PFSK-1 (cell line): Measurements from ENCODE around the gene MIXL1.

Source experiments
- FOXP2 ChIP-seq: optimal IDR thresholded peaks from 2 replicates; pipeline ENCODE3; 2011; ENCODE audit warnings: borderline replicate concordance, control low read depth, inconsistent platforms; ENCODE audit not compliant: insufficient read depth; ENCODE audit errors: extremely low read length, extremely low read depth
- POLR2AphosphoS5 ChIP-seq: IDR thresholded peaks from 2 replicates; pipeline ENCODE4 v1.6.1; 2012; ENCODE audit warnings: low read depth, mild to moderate bottlenecking, control low read depth, low read length, moderate library complexity
- SIN3A ChIP-seq: IDR thresholded peaks from 2 replicates; pipeline ENCODE4 v1.6.1; 2012; ENCODE audit warnings: mild to moderate bottlenecking, low read length, moderate library complexity, borderline replicate concordance; ENCODE audit not compliant: insufficient read depth
- TAF1 ChIP-seq: IDR thresholded peaks from 2 replicates; pipeline ENCODE4 v1.6.1; 2012; ENCODE audit warnings: low read length, control low read depth, borderline replicate concordance; ENCODE audit not compliant: insufficient read depth
- TF ChIP-seq, protein P1 (sequence below), 2 experiments: IDR thresholded peaks; 2 replicates each; pipeline versions ENCODE4 v1.6.1 to v1.8.0; 2011 to 2012; ENCODE audit warnings: low read depth in 2 of 2, low read length in 2 of 2, control low read depth in 1 of 2, inconsistent platforms in 1 of 2, mild to moderate bottlenecking in 1 of 2, moderate library complexity in 1 of 2; ENCODE audit not compliant: insufficient read depth in 1 of 2

Gene MIXL1

DNA sequence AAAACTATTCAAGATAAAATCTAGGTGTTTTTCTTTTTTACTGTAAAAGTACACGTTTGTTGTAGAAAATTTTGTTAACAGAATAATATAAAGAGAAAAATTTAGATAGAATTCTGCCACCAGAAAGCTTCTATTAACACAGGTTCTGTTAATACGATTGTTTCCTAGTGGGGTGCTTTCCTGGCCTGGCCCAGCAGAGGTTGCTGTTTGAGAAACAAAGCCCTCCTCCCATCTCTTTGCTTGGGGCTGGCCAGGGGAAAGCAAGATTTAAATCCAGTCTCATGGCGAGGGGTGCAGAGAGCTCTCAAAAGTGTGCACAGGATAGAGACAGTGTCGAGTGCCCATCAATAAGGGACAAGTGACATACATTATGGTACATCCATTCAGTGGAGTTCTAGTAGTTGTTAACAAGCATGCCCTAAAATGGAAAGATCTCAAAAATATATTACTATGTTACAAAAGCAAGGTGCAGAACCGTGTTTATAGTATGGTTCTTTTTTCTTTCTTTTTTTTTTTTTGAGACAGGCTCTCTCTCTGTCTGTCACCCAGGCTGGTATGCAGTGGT is 22.4 kb upstream of the MIXL1 start:
- no peak for TF ChIP-seq SIN3A
- TF ChIP-seq FOXP2, result no peak
- no peak for TF ChIP-seq TAF1
- TF ChIP-seq POLR2AphosphoS5, result no peak

DNA sequence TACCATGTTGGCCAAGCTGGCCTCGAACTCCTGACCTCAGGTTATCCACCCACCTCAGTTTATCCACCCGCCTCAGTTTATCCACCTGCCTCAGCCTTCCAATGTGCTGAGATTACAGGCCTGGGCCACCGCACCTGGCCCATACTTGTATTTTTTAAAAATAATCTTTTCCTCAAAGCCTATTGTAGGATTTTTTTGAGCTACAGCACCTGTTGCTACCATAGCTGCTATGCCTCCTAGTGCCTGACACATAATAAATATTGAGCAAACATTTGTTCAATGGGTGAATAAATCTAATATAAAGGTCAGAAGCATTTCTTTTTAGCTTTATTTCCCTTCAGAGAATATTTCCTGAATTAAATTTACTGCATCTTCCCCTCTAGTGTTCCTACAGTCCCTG is 21.2 kb upstream of the MIXL1 start:
- TF ChIP-seq, protein P1, sequence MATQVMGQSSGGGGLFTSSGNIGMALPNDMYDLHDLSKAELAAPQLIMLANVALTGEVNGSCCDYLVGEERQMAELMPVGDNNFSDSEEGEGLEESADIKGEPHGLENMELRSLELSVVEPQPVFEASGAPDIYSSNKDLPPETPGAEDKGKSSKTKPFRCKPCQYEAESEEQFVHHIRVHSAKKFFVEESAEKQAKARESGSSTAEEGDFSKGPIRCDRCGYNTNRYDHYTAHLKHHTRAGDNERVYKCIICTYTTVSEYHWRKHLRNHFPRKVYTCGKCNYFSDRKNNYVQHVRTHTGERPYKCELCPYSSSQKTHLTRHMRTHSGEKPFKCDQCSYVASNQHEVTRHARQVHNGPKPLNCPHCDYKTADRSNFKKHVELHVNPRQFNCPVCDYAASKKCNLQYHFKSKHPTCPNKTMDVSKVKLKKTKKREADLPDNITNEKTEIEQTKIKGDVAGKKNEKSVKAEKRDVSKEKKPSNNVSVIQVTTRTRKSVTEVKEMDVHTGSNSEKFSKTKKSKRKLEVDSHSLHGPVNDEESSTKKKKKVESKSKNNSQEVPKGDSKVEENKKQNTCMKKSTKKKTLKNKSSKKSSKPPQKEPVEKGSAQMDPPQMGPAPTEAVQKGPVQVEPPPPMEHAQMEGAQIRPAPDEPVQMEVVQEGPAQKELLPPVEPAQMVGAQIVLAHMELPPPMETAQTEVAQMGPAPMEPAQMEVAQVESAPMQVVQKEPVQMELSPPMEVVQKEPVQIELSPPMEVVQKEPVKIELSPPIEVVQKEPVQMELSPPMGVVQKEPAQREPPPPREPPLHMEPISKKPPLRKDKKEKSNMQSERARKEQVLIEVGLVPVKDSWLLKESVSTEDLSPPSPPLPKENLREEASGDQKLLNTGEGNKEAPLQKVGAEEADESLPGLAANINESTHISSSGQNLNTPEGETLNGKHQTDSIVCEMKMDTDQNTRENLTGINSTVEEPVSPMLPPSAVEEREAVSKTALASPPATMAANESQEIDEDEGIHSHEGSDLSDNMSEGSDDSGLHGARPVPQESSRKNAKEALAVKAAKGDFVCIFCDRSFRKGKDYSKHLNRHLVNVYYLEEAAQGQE (IDR thresholded peaks at IDR 0.05; ENCODE audit: insufficient read depth in 1 of 2, low read depth in 2 of 2, low read length in 2 of 2), result no peak
- TF ChIP-seq FOXP2 (no peak), TAF1 (no peak), POLR2AphosphoS5 (no peak), SIN3A (no peak)

DNA sequence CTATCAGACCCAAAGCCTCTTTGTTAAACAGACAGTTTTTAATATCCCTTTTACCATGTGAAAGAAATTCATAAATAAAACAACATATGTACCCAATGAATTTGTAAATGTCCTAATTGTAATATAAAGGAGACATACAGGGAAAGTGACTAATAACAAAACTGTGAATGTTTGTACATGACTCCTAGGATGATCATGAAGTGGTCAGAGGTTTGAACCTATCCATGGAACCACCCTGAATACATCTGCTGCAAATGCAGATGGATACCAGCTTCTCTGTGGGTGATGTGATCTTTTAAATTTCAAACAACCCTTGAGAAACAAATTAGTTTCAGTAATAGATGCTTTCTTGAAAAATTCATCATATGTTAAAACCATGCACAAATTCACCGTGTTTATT is 20.2 kb upstream of the MIXL1 start:
- TF ChIP-seq SIN3A (no peak), FOXP2 (no peak), POLR2AphosphoS5 (no peak), TAF1 (no peak)
- TF ChIP-seq, protein P1 (IDR thresholded peaks at IDR 0.05; ENCODE audit: insufficient read depth in 1 of 2, low read depth in 2 of 2, low read length in 2 of 2), result no peak

DNA sequence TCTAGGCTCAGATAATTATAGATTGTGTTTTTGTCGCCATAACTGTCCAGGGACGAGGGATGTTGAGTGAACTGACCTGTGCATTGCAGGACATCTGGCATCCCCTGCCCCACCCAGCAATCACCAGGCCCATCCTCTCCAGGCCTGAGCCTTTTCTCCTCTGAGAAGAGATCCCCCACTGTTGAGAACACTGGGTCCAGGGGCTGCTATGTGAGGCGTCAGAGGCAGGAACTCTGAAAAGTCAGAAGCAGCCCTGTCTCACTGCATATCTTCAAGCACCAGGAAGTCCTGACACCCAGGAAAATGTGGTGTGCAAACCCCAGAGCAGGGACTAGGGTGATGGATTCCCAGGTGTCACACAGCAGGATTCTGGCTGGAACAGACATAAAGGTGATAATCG is 19.8 kb upstream of the MIXL1 start:
- no peak for TF ChIP-seq SIN3A
- TF ChIP-seq, protein P1 (IDR thresholded peaks at IDR 0.05; ENCODE audit: insufficient read depth in 1 of 2, low read depth in 2 of 2, low read length in 2 of 2), result no peak
- TF ChIP-seq FOXP2, result no peak
- TF ChIP-seq TAF1, result no peak
- TF ChIP-seq POLR2AphosphoS5, result no peak

DNA sequence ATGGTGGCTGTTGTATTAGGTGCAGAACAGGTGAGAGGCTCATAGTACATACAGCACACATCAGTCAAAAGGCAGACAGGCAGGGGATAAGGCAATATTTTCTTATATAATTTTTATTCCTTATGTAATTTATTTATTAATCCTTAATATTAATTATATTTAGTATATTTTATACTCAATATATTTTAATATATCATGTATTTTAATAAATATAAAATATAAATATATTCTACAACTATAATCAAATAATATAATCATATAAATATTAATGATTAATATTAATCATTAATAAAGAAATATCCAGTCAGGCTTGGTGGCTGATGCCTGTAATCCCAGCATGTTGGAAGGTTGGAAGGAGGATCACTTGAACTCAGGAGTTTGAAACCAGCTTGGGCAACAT is 19.3 kb upstream of the MIXL1 start:
- TF ChIP-seq FOXP2 (no peak), POLR2AphosphoS5 (no peak), SIN3A (no peak), TAF1 (no peak)
- TF ChIP-seq, protein P1 (IDR thresholded peaks at IDR 0.05; ENCODE audit: insufficient read depth in 1 of 2, low read depth in 2 of 2, low read length in 2 of 2), result no peak
